Stimulated activated CD8-positive, alpha-beta memory T cell treated with anti-CD3 and anti-CD28 coated beads, Interleukin-15, amount 100 ng/mL, for 24 hours (primary cell): ENCODE data around the gene GBX2.

Source experiments
- DNase-seq: peaks from one replicate; pipeline ENCODE4 v3.0.0-alpha.2; 2020; ENCODE audit warnings: low read depth

GBX2 gene

DNA sequence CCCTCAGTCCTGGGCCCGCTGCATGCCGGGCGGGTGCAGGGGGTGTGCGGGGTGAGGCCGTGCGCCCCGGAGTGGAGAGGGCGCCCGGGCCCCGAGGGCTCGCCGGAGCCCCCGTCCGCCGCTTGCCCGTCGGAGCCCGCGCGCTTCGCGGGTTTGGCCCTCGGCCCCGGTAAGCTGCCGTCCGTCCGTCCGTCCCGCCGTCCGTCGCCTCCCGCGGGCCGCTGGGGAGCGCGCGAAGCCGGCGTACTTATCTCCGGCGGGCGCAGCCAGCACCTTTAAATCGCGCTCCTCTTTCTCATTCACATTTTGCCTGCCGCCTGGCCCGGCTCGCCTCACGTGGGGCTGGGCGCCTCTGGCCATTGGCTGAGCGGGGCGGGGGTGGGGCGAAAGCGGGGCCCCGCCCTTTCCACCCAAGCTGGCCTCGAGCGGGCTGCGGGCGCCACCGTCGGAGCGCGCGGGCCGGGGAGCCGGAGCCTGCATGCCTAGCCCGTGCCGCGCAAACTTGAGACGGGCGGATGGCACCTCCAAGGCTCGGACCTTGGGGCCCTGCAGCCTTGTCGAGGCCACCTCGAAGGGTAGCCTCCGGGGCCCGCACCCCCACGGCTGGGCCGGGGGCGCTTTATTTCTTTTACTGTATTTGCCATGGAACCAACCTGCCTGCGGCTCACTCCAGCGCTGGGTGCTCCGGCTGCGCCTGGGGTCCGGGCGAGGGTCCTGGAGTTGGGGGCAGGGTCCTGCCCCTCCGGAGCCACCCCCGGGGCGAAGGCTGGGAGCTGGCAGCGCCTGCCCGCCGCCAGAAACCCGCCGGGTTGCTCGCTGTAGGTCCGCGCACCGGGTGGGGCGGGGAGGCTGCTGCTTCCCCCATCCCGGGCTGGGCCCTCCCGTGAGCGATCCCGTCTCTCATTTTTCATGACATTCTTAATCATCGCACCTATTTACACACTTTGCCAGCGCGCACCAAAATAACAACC is at the start of gene GBX2:
Gene GBX2, minus strand, starts transcription at position 277 of the 971 bp plus-strand sequence. CDS start 415 bp downstream, outside the sequence.
- no peak for DNase-seq

DNA sequence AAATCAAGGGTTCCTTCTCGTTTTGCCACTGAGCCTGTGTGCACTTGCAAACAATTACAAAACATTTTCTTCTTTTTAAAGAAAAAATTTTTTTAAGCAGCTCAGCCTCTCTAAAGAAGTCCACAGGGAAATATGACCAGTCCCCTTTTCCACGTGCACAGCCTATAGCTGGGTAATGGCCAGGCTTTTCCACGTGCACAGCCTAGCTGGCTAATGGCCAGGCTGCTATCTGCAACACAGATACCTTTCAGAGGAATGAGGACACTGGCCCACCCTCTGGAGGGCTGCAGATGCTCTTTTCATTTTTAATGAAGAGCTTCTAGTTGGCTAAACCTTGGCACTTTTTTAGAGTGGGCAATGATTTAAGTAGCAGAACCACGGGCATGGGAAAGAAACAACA is 49.7 kb upstream of the GBX2 start:
- DNase-seq: no peak

DNA sequence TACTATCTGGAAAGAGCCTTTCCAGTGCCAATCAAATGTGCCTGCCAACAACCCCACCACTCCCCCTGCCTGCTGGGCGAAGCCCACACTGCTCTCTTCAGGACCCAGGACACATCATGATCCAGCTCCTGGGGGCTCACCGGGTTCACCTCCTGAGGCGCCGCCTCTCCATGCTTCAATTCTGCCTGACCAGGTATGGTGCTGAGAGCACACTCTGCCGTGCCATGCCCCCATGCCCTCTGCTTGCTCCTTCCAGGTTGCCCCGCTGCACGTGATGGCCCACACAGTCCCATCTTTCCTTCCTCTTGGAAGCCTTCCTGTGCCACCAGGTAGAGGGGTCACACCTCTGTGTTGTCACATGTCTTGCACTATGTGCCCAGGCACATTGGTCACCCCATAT is 48.5 kb upstream of the GBX2 start:
- no peak for DNase-seq

DNA sequence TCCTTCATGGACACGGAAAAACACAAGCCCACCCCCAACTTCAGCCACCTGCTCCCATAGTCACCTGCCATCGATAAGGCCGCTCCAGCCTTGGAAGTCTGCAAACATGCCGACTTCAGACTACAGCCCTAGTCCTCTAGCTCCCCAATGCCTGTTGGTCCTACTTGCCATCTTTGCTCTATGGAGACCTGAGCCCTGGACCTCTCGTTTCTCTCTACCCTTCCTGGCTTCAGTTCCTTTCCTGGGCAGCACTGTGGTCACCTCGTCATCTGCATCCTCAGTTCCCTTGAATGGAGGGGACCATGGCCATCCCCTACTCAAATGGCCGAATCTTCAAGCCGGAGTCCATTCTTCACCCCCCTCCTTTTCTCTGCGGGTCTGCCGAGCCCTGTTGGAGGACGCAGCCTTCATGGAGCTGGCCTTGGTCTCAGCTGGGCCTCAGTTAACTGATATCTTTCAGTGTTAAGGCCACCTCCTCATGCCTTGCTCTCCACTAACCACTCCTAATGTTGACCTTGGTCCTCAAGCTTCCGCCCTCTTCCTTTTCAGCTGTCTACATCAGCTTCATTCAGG is 47.7 kb upstream of the GBX2 start:
- DNase-seq: no peak

DNA sequence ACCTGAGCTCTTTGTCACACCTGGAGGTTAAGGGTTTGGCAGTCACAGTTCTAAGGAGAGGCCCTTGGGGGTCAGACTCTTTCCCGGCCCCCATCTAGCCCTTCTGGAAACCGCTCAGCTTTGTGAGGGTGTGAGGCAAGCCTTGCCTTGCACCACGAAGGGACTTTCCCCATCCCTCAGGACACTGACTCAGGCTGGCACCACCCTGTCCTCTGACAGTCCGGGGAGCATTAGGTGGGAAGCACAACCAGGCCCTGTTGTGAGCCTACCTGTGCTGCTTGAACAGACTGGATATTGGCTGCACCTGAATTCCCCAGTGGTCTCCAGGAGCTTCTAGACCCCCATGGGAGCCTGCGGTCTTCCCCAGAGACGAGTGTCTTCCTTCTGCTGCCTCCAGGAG is 47.0 kb upstream of the GBX2 start:
- no peak for DNase-seq

DNA sequence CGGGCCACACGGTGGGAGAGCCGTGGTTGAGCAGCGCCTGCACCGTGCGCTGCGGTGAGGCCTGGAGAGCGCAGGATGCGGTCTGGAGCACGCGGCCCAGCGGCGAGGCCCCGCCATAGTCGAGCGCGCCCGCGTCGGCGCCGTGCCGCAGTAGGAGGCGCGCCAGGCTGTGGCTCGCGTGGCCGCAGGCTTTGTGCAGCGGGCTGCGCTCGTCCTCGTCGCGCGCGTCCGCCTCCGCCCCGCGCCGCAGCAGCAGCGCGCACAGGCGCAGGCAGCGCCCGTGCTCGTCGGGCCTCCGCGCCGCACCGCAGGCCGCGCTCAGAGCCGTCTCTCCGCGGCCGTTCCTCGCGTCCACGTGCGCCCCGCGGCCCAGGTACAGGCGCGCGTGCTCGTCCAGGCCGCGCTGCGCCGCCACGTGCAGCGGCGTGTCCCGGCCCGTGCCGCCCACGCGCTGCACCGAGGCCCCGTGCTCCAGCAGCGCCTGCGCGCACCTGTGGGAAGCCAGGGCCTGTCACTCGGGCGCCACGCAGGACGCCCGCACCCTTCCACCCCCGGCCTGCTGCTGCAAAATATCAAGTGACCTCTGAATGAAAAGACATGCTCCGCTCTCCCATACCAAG is 46.3 kb upstream of the GBX2 start:
- DNase-seq: no peak

DNA sequence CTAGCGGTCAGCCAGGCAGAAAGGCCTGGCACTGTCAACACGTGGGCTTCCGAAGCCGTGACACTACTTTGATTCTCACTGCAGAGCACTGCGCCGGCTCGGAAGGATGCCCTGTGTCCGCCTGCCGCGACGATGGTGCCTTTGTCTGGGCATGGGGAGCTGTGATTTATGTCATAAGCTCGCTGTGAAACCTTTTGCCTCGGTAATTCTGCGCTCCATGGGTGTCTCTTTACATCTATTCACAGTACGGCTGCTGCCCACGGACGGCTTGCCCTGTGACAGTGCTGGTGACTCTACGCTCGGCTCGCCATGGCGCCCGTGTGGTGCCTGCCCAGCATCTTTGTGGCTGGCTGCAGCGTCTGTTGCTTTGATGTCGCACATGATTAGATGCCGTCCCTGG is 43.1 kb upstream of the GBX2 start:
- no peak for DNase-seq

DNA sequence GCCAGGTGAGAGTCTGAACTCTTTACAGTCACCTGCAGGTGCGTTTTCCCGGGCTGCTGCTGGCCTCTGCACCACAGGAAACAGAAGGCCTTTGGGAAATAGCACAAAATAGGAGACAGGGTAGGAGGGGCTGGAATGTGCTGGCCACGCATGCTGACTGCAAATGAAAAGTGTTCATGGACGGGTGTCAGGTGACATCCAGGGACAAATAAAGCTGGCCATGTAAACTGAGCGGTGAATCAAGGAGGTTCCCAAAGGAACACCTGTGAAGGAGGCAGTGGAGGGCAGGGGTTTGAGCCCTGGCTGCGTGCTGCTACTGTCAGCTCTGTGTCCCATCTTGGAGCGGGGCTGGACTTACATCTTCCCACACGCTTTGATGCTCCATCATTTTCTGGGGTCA is 42.4 kb upstream of the GBX2 start:
- DNase-seq: no peak

DNA sequence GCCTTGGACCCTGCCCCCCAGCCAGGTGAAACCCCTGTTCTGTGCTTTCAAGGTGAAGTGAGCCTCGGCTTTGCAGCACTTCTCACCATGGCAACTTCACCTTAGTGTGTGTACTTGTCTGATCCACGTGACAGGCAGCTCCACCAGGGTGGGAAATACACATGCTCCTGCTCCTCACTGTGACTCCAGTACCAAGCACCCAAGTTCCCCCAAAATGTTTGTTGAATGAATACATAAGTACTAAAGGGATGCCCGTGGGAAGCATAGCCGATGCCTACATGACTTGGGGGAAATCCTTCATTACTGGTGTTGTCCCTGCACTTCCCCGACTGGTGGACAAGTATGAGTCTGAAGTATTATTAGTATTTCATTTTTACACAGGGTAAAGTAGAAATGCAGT is 41.8 kb upstream of the GBX2 start:
- no peak for DNase-seq

DNA sequence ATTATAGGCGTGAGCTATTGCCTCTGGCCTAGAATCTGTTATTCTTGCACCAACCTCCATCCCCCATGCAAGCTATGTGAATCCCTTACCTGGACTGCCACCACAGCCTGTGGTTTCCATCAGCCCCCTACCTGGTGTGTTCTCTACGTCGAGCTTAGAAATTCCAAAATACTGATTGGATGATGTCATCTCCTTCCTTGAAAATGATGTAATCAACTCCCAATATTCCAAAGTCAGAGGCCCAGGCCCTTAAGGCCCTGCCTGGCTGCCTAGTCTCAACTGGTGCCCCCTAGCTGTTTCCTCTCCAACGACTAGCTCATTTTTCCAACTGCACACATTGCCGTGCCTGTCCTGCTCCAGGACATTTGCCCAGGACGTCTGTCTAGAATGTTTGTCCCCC is 41.3 kb upstream of the GBX2 start:
- no peak for DNase-seq

DNA sequence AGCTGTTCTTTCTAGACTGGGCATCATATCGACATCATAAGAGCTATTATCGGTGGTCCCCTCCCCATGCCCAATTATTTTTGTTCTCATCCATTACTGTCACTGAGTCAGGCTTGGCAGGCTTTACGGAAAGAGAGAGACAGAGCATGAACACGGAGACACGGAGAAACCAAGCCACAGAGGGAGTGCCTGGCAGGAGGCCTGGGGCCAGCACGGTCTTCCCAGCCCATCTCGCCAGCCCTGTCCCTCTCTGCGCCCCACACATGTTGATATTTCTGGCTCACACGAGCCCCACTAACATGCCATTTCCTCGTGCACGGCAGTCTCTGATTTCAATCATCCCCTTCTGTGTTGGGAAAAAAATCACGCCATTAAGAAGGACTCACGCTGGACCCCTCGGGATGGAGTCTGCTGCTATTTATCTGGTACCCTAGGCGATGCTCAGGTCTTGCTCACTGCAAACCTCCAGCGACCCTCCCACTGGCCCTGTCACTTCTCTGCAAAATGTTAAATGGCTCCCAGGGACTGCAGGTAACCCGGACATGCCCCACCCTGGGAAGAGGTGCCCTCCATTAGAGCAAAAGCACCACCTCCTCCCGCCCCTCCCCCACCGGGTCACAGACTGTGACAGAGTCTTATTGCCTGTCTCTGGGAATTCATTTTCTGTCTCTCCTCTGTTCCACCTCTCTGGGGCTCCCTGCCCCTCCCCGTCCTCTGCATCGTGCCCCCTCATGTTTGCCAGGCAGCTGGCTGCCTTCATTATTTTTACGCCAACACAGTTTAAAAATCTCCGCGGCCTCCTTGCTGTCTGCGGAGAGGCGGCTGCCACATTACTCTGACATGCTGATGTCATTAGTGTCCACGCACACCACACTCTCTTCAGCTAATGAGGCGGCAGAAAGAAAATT is 40.1 kb upstream of the GBX2 start:
- DNase-seq: no peak

DNA sequence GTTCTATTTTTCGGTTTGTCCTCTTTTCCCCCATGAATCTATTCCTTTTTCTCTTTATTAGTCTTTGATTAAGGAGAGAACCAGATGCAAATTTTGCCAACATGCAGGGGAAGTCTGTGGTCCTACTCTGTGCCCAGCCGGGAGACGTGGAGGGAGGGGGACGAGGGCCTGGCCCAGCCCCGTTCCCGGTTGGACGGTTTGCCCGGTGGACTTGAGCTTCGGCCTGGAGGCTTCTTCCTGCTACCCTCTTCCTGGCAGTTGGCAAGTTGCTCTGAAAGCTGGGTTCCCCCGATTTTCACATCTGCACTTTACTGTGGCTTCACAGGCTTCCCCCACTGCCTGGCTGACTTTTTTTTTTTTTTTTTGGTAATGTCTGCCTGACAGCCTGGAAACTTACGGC is 39.3 kb upstream of the GBX2 start:
- DNase-seq: no peak

DNA sequence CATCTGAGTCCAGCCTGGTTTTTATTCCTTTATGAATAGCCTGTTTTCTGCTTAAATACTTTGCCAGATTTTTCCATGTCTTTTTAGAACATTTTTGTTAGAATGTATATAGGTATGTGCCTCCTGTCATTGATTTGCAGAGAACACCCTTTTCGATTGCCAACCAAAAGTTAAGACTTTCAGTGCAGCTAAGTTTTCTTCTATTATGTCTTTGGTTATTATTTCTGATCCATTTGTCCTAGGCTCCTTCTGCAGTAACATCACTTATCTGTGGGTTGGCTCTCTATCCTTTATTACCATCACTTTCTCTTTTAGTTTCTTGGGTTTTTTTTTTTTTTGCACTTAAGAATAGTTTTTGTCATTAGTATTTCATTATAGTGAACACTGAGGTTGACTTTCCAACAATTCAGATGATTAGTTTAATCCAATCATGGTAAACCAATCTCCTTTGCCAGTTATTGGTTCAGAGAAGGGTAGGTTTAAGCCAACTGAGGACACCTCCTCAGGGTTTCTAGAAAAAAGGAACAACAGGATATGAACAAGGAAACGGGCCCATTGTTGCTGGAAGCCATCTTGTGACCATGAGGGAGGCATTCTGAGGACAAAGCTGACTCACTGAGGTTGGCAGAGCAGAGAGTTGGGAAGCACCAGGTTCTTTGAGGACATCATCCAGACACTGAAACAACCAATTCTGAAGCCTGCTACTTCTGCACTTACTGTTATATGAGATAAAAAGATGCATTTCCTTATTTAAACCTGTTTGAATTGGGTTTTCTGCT is 37.9 kb upstream of the GBX2 start:
- no peak for DNase-seq

DNA sequence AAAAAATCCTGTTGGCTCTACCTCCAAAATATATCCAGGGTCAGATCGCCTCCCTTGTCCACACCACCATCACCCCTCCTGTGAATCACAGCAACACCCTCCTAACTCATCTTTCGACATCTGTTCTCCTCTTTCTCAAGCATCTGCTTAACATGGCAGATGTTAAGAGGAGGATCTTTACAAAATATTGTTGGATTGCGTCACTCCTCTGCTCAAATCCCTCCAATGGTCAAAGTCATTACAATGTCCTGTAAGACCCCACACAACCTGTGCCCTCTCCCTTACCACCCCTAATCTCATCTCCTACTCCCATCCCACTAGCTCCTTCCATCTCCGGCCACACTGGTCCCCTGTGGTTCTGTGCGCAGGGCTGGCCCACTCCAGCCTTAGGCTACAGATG is 36.8 kb upstream of the GBX2 start:
- no peak for DNase-seq

DNA sequence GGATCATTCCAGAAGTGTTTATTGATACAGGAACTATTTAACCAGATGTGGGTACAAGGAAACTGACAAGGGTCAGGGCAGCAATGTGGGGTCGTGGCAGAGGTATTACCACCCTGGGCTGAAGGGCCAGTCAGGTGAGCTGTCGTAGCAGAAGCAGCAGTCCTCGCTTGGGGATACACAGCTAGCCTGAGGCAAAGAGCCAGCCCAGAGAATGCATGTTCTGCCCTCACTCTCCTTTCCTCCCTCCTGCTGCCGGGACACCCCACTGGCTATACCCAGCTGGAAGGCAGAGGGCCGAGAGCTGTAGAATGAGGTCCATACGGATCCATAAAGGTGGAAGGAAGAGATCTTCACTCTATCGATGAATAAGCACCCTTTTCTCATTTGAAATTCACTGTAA is 32.2 kb upstream of the GBX2 start:
- no peak for DNase-seq

DNA sequence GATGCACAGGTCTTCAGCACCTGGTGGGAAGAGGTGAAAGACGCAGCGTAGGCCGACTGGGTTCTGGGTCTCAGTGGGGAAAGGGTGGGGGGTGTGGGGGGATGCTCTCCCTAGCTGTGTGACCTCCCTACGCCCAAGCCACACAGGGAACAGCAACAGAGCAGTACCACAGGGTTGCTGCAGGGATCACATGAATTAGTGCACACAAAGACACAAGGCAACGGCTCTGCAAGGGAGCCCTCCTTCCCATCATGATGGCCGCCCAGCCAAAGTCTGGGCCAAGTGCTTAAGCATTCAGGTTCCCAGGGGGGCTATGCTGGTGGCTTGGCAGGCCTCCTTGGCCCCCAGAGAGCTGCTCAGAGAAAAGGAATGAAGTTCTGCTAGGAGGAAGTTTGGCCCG is 28.2 kb upstream of the GBX2 start:
- no peak for DNase-seq

DNA sequence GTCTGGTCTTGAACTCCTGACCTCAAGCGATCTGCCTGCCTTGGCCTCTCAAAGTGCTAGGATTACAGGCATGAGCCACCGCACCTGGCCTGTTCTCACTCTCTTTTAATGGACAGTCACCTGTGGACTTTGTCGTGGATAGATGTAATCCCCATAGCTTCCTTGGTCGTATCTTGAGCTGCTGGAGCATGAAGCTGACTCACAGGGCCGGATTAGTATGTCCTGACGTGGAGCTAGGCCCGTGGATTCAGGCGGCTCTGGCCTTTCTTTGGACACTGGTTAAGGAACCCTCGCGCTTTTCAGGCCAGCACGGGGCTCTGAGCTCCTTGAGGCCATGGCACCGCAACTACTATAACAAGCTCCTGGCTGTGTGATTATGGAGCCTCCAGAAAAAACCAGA is 27.5 kb upstream of the GBX2 start:
- no peak for DNase-seq

DNA sequence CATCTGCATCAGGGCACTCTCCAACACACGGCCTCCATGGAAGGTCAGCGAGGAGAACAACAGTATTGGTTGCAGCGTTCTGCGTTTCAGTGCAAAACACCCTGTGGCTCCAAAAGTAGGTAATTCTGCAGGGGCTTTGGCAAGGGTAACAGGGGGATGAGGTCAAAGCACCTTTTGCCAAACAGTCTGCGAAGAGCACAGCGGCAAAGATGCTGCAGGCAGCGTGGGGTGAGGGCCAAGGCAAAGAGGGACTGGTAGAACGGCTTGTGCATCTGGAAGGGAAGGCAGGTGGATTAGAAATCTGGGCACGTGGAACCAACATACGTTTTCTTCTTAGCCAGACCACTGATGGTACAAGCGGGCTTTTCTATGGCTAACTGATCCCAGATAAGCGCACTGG is 26.6 kb upstream of the GBX2 start:
- DNase-seq: no peak

DNA sequence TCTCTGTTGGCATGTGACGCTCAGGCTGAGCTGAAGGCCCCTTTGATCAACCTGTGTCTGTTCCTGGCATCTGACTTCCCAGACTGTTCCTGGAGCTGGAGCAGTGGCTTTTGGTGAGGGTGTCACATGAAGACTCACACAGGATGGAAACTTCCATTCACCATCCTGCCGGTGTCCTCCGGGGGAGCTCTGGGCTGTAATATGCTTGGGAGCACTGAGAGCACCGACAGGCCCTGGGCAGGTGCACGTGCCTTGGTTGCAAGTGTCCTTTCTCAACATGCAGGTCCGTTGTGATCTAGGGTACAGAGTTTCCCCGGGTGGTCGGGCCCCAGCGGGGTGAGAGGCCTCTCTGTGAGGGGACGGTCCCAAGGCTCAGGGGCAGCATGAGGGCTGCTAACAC is 24.8 kb upstream of the GBX2 start:
- no peak for DNase-seq

DNA sequence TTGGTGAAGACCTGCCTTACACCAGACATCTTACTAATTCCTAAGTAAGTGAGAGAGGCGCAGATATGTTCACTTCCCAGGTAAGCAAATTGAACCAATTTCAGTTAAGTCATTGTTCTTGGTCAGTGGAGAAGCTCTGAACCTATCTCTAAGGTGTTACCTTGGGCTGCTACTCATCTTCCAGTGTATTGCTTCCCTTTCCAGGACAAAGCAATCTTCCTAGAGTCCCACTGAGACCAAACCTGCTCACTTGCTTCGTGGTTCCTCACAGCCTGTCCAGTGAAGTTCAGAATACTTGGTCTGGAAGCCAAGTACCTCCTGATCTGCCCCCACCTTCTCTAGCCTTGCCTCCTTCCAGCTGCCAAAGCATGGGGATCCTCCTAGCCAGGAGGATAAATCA is 22.5 kb upstream of the GBX2 start:
- no peak for DNase-seq

DNA sequence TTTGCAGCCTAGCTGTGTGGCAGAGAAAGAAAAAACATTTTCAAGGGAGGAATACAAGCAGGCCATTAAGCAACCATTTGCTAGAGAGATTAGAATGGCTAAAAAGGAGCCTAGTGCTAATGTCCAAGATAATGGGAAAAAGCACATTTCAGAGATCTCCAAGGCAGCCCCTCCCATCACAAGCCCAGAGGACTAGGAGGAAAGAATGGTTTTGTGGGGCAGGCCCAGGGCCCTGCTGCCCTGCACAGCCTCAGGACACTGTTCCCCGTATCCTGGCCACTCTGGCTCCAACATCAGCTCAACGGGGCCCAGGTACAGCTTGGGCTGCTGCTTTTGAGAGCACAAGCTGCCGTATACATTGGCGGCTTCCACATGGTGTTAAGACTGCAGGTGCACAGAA is 16.5 kb upstream of the GBX2 start:
- no peak for DNase-seq
